ENCODE measurements around the gene CDC42EP2. TPM values are rescaled to one million over a fixed set of nuclear protein-coding genes. Genes with fewer than 3 reads are reported as not detected.
A peak's percentile ranks its signal among the peaks of the same experiment; 100 is the strongest.
"Not testable (repeated sequence)": the region's sequence is repeated elsewhere in the genome, so short reads cannot be mapped to it uniquely, and the experiment has no call there.

CDC42EP2 gene
- total RNA-seq, 3 donors from 2014 or later (not counting 1 experiment from before 2014, with no cell fraction given), result 1.4 to 1.5 (median 1.5) TPM

DNA sequence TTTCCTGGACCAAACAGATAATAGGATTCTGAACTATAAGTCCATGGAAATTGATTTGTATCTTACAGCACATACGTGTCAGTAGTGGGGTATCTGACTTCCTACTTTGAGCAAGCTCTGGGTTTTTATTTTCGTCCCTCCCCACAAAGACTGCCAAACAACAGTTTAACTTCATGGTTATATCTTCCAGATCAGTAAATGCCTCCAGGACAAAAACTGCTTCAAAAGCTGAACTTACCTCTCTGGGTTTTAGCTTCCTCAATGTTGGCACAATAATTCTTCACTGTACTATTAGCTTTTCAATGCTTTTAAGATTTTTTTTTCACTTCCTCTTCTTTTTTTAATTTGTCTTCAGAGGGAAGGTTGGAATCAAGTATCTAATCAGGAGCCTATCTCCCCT lies 14.8 kb downstream of the CDC42EP2 start:
- intact Hi-C loops (cut with micrococcal nuclease), result no loop called here
- TF ChIP-seq, protein P1, sequence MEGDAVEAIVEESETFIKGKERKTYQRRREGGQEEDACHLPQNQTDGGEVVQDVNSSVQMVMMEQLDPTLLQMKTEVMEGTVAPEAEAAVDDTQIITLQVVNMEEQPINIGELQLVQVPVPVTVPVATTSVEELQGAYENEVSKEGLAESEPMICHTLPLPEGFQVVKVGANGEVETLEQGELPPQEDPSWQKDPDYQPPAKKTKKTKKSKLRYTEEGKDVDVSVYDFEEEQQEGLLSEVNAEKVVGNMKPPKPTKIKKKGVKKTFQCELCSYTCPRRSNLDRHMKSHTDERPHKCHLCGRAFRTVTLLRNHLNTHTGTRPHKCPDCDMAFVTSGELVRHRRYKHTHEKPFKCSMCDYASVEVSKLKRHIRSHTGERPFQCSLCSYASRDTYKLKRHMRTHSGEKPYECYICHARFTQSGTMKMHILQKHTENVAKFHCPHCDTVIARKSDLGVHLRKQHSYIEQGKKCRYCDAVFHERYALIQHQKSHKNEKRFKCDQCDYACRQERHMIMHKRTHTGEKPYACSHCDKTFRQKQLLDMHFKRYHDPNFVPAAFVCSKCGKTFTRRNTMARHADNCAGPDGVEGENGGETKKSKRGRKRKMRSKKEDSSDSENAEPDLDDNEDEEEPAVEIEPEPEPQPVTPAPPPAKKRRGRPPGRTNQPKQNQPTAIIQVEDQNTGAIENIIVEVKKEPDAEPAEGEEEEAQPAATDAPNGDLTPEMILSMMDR (IDR thresholded peaks at IDR 0.05), result no peak
- H3K4me3 Mint-ChIP-seq, result no peak overlapping the region
- ATAC-seq (no peak), DNase-seq (no peak)
- no peaks in the 10 kb centered on the region for H3K9me3 Mint-ChIP-seq
- H3K27me3 Mint-ChIP-seq (ENCODE audit: low read depth in 2 of 2), result no peaks in the 10 kb centered on the region
- H3K4me1 Mint-ChIP-seq, result peaks cover 13 to 14% of the 10 kb centered on the region in 2 donors
- Histone ChIP-seq H3K9me3 (ENCODE audit: control insufficient read depth, insufficient read depth, low read length) (no peaks in the 10 kb centered on the region), H3K4me1 (ENCODE audit: control insufficient read depth, insufficient read depth, low read length) (peaks cover 3% of the 10 kb centered on the region), H3K27ac (ENCODE audit: low read length) (no peak overlapping the region), H3K36me3 (ENCODE audit: control insufficient read depth, insufficient read depth, low read length) (no peaks in the 10 kb centered on the region), H3K4me3 (ENCODE audit: low read length) (no peak overlapping the region), H3K27me3 (ENCODE audit: control insufficient read depth, insufficient read depth, low read length) (no peaks in the 10 kb centered on the region)
- H3K27ac Mint-ChIP-seq, result peak overlapping the region; percentile 38 to 69
- WGBS (ENCODE audit: insufficient coverage), result 49% methylated on average over 2 of the region's 2 CpGs
- no peaks in the 10 kb centered on the region for H3K36me3 Mint-ChIP-seq

DNA sequence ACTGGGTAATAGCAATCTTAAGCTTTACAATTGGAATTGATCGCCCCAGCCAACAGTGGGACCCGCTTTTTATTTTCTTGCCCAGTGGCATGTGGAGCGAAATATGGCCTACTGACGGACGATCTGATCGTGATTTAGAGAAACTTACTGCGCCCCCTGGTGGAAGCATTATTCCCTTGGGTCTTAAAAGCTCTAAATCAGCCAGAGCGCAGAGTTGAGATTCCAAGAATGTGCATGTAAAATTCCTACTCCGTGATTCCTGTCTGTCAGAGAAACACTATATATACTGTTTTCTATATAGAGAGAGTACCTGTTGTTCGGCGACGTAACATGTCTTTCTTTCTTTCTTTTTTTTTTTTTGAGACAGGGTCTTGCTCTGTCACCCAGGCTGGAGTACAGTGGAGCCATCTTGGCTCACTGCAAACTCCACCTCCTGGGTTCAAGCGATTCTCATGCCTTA lies 15.3 kb downstream of the CDC42EP2 start:
- Mint-ChIP-seq H3K9me3 (no peaks in the 10 kb centered on the region), H3K27me3 (ENCODE audit: low read depth in 2 of 2) (no peaks in the 10 kb centered on the region), H3K4me1 (peaks cover 18 to 19% of the 10 kb centered on the region in 2 donors), H3K27ac (peak overlapping the region; percentile 38 to 69), H3K4me3 (no peak overlapping the region), H3K36me3 (no peaks in the 10 kb centered on the region)
- 13% methylated on average over 12 of the region's 13 CpGs for WGBS (ENCODE audit: insufficient coverage)
- TF ChIP-seq, protein P1 (IDR thresholded peaks at IDR 0.05), result peak; percentile 84
- Histone ChIP-seq H3K4me1 (ENCODE audit: control insufficient read depth, insufficient read depth, low read length) (peaks cover 8% of the 10 kb centered on the region), H3K27me3 (ENCODE audit: control insufficient read depth, insufficient read depth, low read length) (no peaks in the 10 kb centered on the region), H3K9me3 (ENCODE audit: control insufficient read depth, insufficient read depth, low read length) (no peaks in the 10 kb centered on the region), H3K4me3 (ENCODE audit: low read length) (no peak overlapping the region), H3K27ac (ENCODE audit: low read length) (no peak overlapping the region), H3K36me3 (ENCODE audit: control insufficient read depth, insufficient read depth, low read length) (no peaks in the 10 kb centered on the region)
- intact Hi-C loops (cut with micrococcal nuclease), result loop anchor here (1.0 to 10.0 kb wide), 3 partner anchors 55 to 485 kb away; partner anchors contain the start of gene CDC42BPG
- peak in 2 of 3 donors; percentile 24 to 35 for ATAC-seq
- DNase-seq, result peak; percentile 66 to 93

DNA sequence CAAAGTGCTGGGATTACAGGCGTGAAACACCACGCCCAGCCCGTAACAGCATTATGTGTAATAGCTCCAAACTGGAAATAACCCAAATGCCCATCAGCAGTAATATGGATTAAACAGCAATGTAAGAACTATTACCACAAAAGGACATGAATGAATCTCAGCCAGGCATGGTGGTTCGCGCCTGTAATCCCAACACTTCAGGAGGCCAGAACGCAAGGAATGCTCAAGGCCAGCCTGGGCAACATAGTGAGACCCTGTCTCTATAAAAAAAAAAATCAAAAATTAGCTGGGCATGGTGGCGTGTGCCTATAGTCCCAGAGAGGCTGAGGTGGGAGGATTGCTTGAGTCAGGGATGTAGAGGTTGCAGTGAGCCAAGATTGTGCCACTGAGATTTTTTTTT lies 15.9 kb downstream of the CDC42EP2 start:
- peaks cover 9% of the 10 kb centered on the region for H3K4me1 ChIP-seq (ENCODE audit: control insufficient read depth, insufficient read depth, low read length)
- WGBS (ENCODE audit: insufficient coverage), result 84% methylated on average over 7 of the region's 7 CpGs

DNA sequence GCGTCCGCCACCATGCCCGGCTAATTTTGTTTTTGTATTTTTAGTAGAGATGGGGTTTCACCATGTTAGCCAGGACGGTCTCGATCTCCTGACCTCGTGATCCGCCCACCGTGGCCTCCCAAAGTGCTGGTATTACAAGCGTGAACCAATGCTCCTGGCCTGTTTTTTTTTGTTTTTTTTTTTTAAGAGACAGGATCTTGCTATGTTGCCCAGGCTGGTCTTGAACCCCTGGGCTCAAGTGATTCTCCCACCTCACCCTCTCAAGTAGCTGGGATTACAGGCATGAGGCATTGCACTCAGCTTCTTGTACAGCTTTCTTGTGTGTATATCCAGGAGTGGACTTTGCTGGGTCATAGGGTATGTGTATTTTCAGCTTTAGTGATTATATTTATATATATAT lies 17.9 kb downstream of the CDC42EP2 start:
- not testable (repeated sequence) for H3K9me3 ChIP-seq (ENCODE audit: control insufficient read depth, insufficient read depth, low read length)

More for the DNA sequence above, 15.9 kb downstream of the CDC42EP2 start:
- H3K9me3 ChIP-seq (ENCODE audit: control insufficient read depth, insufficient read depth, low read length), result no peaks in the 10 kb centered on the region
- TF ChIP-seq, protein P1 (IDR thresholded peaks at IDR 0.05), result no peak
- H3K4me3 ChIP-seq (ENCODE audit: low read length), result no peak overlapping the region
- Mint-ChIP-seq H3K4me3 (no peak overlapping the region), H3K27me3 (ENCODE audit: low read depth in 2 of 2) (no peaks in the 10 kb centered on the region), H3K9me3 (no peaks in the 10 kb centered on the region), H3K27ac (no peak overlapping the region), H3K4me1 (peaks cover 23 to 25% of the 10 kb centered on the region in 2 donors), H3K36me3 (no peaks in the 10 kb centered on the region)
- no peaks in the 10 kb centered on the region for H3K36me3 ChIP-seq (ENCODE audit: control insufficient read depth, insufficient read depth, low read length)
- intact Hi-C loops (cut with micrococcal nuclease), result loop anchor here (1.0 to 10.0 kb wide), 3 partner anchors 55 to 486 kb away; partner anchors contain the start of gene CDC42BPG
- no peaks in the 10 kb centered on the region for H3K27me3 ChIP-seq (ENCODE audit: control insufficient read depth, insufficient read depth, low read length)
- no peak for DNase-seq
- no peak for ATAC-seq
- no peak overlapping the region for H3K27ac ChIP-seq (ENCODE audit: low read length)

More for the DNA sequence above, 17.9 kb downstream of the CDC42EP2 start:
- not testable (repeated sequence) for H3K4me1 ChIP-seq (ENCODE audit: control insufficient read depth, insufficient read depth, low read length); H3K27ac Mint-ChIP-seq; ATAC-seq; H3K36me3 ChIP-seq (ENCODE audit: control insufficient read depth, insufficient read depth, low read length); DNase-seq; H3K36me3 Mint-ChIP-seq; H3K4me3 ChIP-seq (ENCODE audit: low read length); H3K27me3 Mint-ChIP-seq (ENCODE audit: low read depth in 2 of 2); H3K27ac ChIP-seq (ENCODE audit: low read length); H3K4me3 Mint-ChIP-seq; H3K9me3 Mint-ChIP-seq; H3K27me3 ChIP-seq (ENCODE audit: control insufficient read depth, insufficient read depth, low read length)
- intact Hi-C loops (cut with micrococcal nuclease), result loop anchor here (5.0 to 10.0 kb wide), 2 partner anchors 130 to 488 kb away; partner anchors contain the start of gene CDC42BPG
- peaks cover 26 to 27% of the 10 kb centered on the region in 2 donors for H3K4me1 Mint-ChIP-seq
- whole genome bisulfite sequencing (ENCODE audit: insufficient coverage), result 92% methylated on average over 6 of the region's 9 CpGs

Data from natural killer cell (primary cell).